Umbilical cord (tissue), 2 donors: ENCODE measurements around the gene NLRP6. TPM values are rescaled to one million over a fixed set of nuclear protein-coding genes. Genes with fewer than 3 reads are reported as not detected.
"Not testable (repeated sequence)": the region's sequence is repeated elsewhere in the genome, so short reads cannot be mapped to it uniquely, and the experiment has no call there.

ENCODE experiments used
- DNase-seq: peaks from one replicate; pipeline ENCODE4 v3.0.0-alpha.2; 2015; ENCODE audit warnings: low spot score
- total RNA-seq: library from RNA; depleted of rRNA; stranded (reverse); fragments of >200 nt; gene quantifications from one replicate; pipeline ENCODE4 v1.2.3, GENCODE V29; 2014; ENCODE audit warnings: low replicate concordance; ENCODE audit not compliant: insufficient read depth

Gene NLRP6
- total RNA-seq, 1 donor from 2014 or later = not detected

- no peak for DNase-seq
Observed at GRCh38 chr11:306645-307371, 28.6 kb downstream of the NLRP6 start.

DNA sequence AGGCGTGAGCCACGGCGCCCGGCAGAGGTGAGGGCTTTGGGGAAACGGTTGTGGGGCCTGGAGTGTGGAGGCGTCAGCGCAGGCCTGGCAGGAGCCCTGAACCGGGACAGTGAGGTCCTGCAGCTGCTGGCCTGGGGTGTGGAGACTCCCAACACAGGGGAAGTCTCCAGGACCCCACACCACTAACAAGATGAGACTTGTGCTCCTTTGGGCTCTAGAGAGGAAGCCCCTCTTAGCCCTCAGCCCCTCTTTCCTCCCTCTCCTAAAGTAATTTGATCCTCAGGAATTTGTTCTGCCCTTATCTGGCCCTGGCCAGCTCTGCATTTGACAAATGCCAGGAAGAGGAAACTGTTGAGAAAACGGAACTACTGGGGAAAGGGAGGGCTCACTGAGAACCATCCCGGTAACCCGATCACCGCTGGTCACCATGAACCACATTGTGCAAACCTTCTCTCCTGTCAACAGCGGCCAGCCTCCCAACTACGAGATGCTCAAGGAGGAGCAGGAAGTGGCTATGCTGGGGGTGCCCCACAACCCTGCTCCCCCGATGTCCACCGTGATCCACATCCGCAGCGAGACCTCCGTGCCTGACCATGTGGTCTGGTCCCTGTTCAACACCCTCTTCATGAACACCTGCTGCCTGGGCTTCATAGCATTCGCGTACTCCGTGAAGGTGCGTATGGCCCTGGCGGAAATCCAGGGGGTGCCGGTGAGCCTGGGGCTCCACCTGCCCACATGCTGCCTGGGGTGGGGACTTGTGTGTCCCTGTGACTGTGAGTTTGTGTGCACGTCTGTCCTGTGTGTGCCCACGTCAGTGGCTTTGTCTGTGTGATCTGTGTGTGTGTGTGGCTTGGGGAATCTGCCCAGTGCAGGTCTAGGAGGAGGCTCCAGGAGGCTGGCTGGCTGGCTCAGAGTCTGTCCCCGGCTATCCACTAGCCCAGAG lies 29.8 kb downstream of the NLRP6 start, which contains the start of gene IFITM2:
Gene IFITM2 (plus strand): TSS at position 51 of the 943 bp plus-strand sequence. CDS start 377 bp downstream, at position 428.
- DNase-seq = peak; percentile 95

DNA sequence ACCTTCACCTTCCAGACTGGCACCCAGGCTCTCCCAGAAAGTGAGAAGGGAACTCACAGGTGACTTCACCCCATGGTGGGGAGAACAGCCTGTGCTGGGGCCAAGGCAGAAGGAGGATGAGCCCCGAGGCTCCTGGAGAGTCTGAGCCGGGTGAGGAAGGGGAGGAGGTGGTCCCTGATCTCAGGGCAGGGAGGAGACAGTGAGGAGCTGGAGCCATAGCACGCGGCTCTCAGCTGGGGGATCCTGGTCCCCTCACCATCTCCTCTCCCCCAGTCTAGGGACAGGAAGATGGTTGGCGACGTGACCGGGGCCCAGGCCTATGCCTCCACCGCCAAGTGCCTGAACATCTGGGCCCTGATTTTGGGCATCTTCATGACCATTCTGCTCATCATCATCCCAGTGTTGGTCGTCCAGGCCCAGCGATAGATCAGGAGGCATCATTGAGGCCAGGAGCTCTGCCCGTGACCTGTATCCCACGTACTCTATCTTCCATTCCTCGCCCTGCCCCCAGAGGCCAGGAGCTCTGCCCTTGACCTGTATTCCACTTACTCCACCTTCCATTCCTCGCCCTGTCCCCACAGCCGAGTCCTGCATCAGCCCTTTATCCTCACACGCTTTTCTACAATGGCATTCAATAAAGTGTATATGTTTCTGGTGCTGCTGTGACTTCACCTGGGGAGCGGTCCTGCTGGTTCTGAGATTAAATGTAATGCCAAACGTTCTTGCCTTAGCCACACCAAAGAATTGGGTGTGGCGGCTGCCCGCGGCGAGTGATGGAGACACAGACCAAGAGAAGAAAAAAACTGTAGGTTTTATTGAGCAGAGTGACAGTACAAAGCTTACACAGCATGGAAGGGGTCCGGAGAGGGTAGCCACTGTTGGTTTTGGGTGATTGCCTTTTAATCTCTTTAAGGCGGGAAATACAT lies 30.8 kb downstream of the NLRP6 start:
- DNase-seq = not testable (repeated sequence)

- DNase-seq = not testable (repeated sequence)
Observed at GRCh38 chr11:309979-310572, 31.9 kb downstream of the NLRP6 start.

DNA sequence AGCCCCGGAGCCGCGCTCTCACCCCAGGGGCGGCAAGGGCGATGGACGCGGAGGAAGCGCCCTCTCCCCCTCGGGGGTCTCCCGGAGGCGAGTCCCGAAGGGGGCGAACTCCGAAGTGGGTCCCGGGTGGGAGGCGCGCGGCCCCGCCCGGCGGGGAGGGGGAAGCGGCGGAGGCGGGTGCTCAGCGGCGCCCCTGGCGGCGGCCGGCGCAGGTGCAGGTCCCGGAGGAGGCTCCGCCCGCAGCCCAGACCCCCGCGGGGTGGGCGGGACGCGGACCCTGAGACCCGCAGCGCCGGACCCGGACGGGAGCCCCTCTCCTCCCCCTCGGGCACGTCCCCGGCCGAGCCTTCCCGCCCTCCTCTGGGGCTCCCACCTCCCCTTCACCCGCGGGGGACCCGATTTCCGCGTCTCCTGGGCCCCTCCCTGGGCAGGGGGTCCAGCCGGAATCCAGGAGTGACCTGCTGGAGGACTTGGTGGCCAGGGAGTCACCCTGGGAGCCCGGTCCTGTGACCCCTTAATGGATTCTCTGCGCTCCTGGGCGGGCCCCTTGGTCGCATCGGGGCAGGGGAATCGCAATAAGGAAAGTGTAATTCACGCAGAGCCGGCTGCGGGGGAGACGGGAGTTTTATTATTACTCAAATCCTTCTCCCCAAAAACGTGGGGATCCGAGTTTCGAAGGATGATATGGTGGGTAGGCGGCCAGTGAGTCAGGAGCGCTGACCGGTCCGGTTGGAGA lies 33.0 kb downstream of the NLRP6 start:
- DNase-seq = not testable (repeated sequence)

GRCh38 chr11:312092-312816 lies 34.0 kb downstream of the NLRP6 start:
- no peak for DNase-seq

DNA sequence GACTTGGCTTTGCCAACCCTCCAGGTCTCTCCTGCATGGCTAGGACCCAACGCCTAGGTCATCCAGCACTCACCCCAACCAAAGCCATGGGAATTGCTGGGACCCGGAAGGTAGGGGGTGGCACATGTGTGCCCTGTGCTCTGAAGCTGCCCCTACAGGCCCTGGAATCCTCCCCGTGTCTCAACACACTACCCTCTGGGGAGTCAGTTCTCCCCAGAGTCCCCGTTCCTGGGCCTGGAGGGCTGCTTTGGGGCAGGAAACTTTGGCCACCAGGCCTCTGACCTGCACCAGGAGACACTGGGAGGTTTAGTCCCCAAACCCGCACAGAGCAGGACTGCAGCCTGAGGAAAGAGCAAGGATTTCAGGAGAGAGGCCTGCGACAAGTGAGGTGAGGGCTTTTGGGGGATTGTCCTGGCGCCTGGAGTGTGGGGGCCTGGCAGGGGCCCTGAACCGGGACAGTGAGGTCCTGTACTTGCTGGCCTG lies 35.1 kb downstream of the NLRP6 start:
- DNase-seq = no peak

DNA sequence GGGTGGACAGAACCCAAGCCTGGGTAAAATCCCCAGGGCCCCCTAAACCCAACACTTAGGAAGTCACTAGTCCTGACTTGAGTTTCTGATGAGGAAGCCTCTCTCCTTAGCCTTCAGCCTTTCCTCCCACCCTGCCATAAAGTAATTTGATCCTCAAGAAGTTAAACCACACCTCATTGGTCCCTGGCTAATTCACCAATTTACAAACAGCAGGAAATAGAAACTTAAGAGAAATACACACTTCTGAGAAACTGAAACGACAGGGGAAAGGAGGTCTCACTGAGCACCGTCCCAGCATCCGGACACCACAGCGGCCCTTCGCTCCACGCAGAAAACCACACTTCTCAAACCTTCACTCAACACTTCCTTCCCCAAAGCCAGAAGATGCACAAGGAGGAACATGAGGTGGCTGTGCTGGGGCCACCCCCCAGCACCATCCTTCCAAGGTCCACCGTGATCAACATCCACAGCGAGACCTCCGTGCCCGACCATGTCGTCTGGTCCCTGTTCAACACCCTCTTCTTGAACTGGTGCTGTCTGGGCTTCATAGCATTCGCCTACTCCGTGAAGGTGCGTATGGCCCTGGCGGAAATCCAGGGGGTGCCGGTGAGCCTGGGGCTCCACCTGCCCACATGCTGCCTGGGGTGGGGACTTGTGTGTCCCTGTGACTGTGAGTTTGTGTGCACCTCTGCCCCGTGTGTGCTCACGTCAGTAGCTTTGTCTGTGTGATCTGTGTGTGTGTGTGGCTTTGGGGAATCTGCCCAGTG lies 35.8 kb downstream of the NLRP6 start, which contains the start of gene IFITM1:
Gene IFITM1 (plus strand): TSS at position 254 of the 767 bp plus-strand sequence. CDS start 131 bp downstream, at position 385.
- peak; percentile 86 for DNase-seq

GRCh38 chr11:314554-314875 lies 36.3 kb downstream of the NLRP6 start:
- not testable (repeated sequence) for DNase-seq

GRCh38 chr11:315051-315481 lies 36.9 kb downstream of the NLRP6 start:
- DNase-seq = no peak

GRCh38 chr11:315516-315994 lies 37.3 kb downstream of the NLRP6 start:
- DNase-seq = no peak

GRCh38 chr11:316031-316701 lies 38.0 kb downstream of the NLRP6 start:
- no peak for DNase-seq

GRCh38 chr11:316891-317301 lies 38.7 kb downstream of the NLRP6 start:
- DNase-seq = no peak

DNA sequence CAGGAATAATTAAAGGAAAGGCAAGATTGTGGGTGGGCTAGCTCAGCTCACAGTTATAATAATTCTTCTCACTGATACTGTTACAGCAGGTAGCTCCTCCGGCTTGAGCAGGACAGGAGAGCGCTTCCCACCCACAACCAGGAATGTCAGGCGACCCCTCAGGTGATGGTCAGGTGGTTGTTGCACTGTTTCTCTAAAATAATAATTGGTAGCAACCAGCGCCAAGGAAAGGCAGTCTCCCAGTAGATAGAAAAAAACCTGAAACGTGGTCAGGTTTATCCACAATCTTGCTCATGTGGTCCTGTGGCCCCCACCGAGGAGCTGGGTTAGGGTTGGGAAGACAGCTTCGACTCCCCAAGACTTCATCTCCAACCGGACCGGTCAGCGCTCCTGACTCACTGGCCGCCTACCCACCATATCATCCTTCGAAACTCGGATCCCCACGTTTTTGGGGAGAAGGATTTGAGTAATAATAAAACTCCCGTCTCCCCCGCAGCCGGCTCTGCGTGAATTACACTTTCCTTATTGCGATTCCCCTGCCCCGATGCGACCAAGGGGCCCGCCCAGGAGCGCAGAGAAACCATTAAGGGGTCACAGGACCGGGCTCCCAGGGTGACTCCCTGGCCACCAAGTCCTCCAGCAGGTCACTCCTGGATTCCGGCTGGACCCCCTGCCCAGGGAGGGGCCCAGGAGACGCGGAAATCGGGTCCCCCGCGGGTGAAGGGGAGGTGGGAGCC lies 39.6 kb downstream of the NLRP6 start:
- not testable (repeated sequence) for DNase-seq

GRCh38 chr11:318405-319120 lies 40.4 kb downstream of the NLRP6 start:
- DNase-seq = not testable (repeated sequence)

DNA sequence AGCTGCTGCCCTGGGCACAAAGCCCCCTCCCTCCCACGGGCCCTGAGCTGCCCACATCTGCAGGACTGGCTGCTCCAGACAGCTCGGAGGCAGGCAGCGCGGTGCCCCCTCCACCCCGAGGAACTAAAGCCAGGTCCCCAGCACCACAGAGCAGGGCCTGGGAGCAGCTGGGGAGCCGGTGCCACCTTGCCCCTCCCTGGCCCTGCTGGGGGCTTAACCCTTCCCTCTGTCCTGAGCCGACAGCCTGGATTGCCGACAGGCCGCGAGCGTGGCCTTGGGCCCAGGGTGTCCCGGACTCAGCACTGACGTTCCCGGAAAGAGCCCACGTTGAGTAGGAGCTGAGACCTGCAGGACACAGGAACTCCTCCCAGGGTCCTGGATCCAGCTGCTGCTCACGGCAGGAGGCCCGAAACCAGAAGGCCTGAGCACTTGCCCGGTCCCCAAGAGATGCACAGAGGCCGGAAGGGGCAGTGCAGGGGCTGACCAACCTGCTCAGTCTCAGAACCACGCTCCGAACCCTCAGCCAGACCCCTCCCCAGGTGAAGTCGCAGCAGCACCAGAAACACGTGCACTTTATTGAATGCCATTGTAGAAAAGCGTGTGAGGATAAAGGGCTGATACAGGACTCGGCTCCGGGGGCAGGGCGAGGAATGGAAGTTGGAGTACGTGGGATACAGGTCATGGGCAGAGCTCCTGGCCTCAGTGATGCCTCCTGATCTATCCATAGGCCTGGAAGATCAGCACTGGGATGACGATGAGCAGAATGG lies 41.1 kb downstream of the NLRP6 start:
- not testable (repeated sequence) for DNase-seq
